NK-92 treated with Interleukin-12 subunit alpha and Interleukin-12 subunit beta, amount 100 ng/mL, for 24 hours (cell line): Measurements from ENCODE around the gene PSMA7.

Source experiments
- DNase-seq: peaks from one replicate; lab custom pipeline; 2025; lab: John Stamatoyannopoulos, UW

The PSMA7 gene

DNA sequence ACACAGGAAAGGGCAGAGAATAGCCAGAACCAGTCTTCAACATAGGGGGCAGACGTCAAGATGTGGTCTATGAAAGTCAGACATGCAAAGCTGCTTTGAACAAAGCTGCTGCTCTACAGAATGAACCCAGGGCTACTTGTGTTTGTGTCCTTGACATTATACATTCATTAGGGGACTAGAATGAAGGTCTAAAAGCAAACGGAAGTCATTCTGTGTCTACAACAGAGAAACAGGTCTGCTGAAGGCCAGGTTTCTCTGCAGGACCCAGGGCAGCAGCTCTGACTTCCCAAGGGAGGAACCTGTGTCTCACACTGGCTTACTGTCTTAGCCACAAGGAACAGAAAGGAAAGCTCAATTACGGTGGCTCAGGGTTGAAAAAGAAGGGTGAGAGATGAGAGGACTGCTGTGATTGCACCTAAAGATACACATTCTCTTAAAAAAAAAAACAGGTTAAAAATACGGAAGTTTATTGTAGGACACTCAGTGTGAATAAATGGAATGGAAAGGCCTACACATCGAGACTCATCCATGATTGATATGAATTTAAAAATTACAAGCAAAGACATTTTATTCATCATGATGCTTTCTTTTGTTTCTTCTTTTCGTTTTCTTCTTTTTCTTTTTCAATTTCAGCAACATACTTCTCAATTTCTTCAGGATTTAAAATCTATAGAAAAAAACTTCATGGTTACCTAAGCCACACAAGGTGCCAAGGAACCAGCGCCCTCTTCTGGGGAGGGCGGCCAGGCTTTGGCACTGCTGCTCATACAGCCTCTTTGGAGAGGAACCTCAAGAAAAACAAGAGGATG, 6.7 kb downstream of the PSMA7 start:
- DNase-seq, result peak; percentile 18

GRCh38 chr20:62135573-62136266, 7.5 kb downstream of the PSMA7 start:
- no peak for DNase-seq

GRCh38 chr20:62134735-62135231, 8.4 kb downstream of the PSMA7 start:
- DNase-seq, result no peak

GRCh38 chr20:62133864-62134263, 9.3 kb downstream of the PSMA7 start:
- DNase-seq, result no peak

DNA sequence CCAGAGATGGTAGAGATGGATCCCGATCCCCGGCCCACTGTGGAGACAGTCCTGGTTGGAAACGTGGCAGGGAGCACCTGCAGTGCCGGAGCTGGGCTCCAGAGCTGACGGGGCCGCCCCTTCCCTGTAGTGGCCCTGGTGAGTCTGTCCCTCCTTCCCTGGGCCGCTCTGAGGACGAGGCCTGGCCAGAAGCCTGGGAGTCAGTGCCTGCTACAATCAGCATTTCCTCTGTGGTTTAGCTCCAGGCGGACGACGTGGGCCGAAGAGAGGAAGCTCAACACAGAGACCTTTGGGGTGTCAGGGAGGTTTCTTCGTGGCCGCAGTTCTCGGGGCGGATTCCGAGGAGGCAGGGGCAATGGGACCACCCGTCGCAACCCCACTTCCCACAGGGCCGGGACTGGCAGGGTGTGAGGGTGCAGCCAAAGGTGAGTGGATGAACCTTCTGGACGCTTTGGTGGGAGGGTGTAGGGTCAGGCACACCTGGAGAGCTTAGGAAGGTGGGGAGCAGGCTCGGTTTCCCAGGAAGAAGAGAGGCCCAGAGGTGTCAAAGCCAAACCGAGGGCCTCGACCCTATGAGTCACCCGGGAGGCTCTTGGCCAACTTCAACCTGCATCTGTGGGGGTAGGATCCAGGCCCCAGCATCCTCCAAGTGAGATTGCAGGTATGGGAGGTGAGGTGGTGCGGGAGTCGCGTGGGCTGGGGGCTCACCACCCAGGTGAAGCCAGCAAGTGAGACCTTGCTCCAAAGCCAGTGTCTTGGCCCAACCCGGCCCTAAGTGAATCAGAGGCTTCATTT, 9.9 kb downstream of the PSMA7 start:
- DNase-seq, result no peak

- DNase-seq, result no peak
Observed at GRCh38 chr20:62132421-62132820, 10.8 kb downstream of the PSMA7 start.

- no peak for DNase-seq
Observed at GRCh38 chr20:62131560-62132320, 11.5 kb downstream of the PSMA7 start.

- DNase-seq, result no peak
Observed at GRCh38 chr20:62129731-62130531, 13.3 kb downstream of the PSMA7 start.

GRCh38 chr20:62128502-62128901, 14.7 kb downstream of the PSMA7 start:
- no peak for DNase-seq

- DNase-seq, result no peak
Observed at GRCh38 chr20:62127799-62128198, 15.4 kb downstream of the PSMA7 start.

GRCh38 chr20:62126141-62126540, 17.1 kb downstream of the PSMA7 start:
- no peak for DNase-seq

GRCh38 chr20:62123450-62124118, 19.6 kb downstream of the PSMA7 start:
- no peak for DNase-seq

- no peak for DNase-seq
Observed at GRCh38 chr20:62122654-62123449, 20.3 kb downstream of the PSMA7 start.

DNA sequence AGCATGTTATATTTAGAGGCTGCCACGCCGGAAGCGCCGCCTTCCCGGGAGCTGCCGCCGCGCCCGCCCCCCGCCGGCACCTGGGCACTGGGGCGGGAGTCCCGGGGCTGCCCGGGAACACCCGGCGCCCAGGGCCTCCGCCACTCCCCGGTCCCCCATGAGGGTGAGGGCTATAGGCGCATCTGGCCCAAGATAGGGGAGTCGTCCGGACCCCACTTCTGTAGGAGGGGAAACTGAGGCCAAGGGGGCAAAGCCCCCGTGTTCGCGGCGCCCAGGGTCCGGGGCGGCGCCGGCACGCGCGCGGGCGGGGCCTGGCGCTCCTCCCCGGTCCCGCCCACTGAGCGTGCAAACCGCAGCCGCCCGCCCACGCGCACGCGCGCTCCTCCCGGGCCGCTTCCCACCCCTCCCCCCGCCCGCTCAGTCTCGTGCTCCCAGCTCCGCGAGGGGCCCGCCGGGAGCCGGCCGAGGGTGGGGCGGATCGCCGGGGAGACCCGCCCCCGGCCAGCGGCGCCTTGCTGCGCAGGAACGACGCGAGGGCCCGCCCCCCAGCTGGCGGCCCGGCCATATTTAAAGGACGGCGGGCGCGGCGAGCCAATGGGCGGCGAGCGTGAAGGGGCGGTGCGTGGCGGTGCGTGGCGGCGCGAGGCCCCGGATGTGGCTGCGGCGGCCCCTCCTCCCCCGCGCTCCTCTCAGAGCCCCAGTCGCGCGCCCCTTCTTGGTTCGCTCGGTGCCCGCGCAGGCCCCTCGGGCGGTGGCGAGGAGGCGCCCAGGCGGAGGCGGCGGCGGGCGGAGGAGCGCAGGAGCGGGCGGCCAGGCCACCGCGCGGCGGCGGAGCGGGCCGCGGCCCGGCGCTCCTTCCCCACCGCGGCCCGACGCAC, 21.2 kb downstream of the PSMA7 start, which contains the start of gene LSM14B:
Gene LSM14B (plus strand): TSS at position 700 of the 878 bp plus-strand sequence. CDS start 192 bp downstream, outside the sequence.
- peak; percentile 95 for DNase-seq

DNA sequence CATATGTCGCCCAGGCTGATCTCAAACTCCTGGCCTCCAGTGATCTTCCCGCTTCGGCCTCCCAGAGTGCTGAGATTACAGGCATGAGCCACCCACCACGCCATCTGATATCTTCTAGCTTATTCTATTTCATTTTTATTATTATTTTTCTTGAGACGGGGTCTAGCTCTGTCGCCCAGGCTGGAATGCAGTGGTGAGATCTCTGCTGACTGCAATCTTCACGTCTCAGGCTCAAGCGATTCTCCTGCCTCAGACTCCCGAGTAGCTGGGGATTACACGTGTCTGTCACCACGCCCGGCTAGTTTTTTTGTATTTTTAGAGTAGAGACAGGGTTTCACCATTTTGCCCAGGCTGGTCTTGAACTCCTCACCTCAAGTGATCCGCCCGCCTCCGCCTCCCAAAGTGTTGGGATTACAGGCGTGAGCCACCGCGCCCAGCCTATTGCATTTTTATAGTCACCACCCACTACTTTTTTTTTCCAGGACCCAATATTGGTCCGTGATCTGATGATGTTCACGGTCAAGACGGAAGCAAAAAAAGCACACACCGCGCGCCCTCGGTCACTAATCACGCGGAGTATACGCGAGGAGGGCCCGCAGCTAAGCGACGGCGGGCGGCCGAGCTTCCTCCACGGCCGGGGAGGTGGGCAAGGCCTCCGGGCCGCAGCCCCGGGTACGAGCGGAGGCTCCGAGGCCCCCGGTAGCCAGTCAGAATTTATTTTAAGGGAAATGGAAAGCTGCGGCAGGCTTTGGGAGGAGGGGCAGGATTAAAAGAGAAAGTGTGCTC, 22.0 kb downstream of the PSMA7 start:
- DNase-seq, result no peak

DNA sequence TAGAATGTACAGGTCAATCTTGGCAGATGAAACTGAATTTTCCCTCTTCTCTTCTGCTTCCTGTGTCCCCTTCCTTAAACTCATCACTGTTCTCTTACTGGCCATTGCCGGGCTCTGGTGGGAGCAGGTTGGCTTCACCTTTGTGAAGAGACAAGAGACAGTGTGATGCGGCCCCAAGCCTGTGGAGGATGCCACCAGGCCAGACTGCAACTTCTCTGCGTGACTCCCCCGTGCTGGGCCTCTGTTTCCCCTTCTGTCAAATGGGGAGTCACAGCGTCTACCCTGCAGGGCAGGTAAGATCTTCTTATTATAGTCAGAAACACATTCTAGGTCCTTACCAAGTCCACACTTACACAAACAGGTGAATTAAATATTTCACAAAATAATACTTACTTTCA, 22.8 kb downstream of the PSMA7 start:
- DNase-seq, result no peak

DNA sequence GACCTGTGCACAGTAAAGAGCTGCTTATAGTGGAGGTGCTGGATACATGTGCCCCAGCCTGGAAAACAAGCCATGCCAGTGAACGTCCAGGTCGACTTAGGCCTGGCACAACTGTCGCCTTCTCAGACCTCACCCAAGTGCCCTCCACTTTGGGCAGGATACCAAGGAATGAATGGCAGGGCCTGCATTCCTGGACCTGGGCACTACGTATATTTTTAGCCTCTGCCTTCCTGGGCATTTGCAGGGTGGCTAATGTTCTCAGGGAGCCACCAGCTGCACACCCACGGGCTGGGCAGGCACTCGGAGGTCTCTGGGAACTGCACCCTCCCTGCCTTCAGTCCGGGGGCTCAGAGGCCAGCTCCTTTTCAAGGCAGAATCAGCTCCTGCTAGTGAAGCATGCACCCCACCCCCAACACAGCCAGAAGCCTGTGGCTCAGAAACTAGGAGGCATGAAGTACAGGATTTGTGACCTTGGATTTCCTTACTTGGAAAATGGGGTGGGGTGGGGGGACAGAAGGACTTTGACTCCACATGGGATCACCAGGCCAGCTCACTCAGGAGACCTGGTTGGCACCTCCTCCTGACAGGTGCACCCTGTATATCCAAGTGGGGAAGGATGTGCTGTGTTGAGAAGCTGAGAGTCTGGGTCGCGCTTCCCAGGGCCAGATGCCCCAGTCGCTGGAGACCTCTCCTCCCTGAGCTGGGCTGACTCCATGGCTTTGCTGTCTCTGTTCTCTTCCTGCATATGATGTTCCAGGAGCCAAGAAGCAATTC, 23.4 kb downstream of the PSMA7 start:
- no peak for DNase-seq
